ENCODE data around the gene PIK3R1.
A peak's percentile ranks its signal among the peaks of the same experiment; 100 is the strongest.
"Not testable (repeated sequence)": the region's sequence is repeated elsewhere in the genome, so short reads cannot be mapped to it uniquely, and the experiment has no call there.

Gene PIK3R1

DNA sequence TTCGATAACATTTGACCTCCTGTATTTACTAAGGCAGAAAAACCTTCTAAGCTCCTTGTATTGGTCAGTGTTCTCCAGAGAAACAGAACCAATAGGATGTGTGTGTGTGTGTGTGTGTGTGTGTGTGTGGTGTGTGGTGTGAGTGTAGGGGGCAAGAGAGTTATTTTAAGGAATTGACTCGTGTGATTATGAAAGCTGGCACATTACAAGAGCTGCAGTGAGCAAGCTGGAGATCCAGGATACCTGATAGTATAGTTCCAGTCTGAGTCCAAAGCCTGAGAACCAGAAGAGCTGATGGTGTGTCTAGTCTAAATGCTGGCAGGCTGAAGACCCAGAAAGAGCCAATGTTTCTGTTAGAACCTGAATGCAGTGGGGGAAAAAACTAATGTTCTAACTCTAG, 21.2 kb upstream of the PIK3R1 start:
- no peak for DNase-seq

DNA sequence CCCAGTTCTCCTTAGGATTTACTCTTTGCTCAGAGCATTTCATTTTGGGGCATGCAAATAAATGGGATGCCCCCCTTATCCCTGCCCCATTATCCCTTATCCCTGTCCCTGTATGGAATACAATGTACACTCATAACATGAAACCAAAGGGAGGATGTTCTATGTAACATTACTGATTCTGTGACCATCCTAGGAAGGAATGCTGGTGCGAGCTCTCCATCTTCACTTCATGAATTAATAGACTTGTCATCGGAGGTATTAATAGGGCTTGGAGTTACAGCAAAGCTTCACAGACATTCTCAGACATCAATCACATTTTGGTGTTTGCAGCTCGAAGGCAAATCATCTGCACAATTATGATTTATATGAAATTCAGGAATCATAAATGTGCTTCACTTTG, 20.4 kb upstream of the PIK3R1 start:
- DNase-seq = no peak

GRCh38 chr5:68196876-68197275, 18.7 kb upstream of the PIK3R1 start:
- DNase-seq = no peak

DNA sequence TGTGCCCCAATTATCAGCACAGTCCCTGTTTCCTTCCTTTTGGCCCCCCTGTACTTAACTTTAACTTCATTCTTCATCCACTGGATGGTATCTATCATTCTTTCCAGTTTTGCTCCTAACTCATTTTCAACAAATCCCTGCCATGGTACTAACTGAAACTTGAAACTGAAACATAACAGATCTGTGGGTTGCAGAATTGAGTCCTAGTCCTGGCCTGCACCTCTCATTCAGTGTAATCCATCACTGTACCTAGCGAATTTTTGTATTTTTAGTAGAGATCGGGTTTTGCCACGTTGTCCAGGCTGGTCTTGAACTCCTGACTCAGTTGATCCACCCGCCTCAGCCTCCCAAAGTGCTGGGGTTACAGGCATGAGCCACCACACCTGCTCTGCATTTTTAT, 15.3 kb upstream of the PIK3R1 start:
- DNase-seq = no peak

DNA sequence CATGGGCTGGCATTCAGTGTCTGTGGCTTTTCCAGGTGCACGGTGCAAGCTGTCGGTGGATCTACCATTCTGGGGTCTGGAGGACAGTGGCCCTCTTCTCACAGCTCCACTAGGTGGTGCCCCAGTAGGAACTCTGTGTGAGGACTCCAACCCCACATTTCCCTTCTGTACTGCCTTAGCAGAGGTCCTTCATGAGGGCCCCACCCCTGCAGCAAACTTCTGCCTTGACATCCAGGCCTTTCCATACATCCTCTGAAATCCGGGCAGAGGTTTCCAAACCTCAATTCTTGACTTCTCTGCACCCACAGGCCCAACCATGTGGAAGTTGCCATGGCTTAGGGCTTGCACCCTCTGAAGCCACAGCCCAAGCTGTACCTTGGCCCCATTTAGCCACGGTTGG, 4.9 kb upstream of the PIK3R1 start:
- not testable (repeated sequence) for DNase-seq

DNA sequence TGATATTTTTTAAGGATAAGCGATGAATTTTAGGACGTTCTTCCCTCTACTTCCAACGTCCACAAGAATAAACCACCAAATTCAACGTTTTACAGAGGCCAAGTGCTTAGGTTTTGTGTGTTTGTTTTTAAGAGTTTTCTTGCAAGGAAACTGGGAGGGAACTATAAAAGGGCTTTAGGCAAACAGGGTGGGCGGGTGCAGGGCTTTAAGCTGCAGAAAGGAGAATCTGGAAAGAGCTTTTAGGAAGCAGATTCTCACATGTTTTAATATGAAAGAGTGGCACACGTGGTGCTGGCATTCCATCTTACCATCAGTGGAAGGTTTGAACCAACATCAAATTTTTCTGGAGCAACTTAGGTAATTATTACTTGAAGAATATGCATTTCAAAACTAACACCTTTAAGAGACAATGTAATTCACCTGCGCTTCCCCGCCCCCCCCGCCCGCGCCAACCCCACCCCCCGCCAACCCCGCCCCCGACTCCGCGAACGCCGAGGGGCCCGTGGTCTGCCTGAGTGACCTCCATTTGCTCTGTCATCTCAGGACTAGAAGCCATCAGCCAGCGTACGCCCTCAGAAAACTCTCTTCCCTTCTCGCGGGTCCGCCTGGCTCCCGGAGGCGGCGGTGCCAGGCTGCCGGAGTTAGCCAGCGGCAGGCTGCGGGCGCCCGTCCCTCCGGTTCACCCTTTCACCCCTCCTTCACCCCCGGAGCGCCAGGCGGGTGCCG, 911 bp upstream of the PIK3R1 start:
- no peak for DNase-seq

- no peak for DNase-seq
Observed at GRCh38 chr5:68215898-68216244, 315 bp downstream of the PIK3R1 start.

- DNase-seq = peak; percentile 66
Observed at GRCh38 chr5:68216245-68217046, 890 bp downstream of the PIK3R1 start.

DNA sequence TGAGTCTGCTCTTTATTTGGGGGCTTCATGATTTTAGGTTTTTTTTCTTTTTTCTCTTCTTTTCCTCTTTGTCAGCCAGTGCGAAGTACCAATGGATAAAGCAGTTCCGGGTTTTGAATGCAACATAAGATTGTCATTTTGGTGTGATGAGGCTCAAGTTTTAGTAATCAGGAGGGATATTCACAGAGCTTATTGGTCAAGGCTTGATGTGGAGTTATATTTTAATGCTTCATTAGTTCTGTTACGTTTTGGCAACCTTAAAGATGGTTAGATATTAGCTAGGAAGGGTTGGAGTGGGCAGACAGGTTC, 1.4 kb downstream of the PIK3R1 start:
- no peak for DNase-seq

- DNase-seq = no peak
Observed at GRCh38 chr5:68217528-68217927, 2.0 kb downstream of the PIK3R1 start.

GRCh38 chr5:68219161-68219816, 3.7 kb downstream of the PIK3R1 start:
- no peak for DNase-seq

DNA sequence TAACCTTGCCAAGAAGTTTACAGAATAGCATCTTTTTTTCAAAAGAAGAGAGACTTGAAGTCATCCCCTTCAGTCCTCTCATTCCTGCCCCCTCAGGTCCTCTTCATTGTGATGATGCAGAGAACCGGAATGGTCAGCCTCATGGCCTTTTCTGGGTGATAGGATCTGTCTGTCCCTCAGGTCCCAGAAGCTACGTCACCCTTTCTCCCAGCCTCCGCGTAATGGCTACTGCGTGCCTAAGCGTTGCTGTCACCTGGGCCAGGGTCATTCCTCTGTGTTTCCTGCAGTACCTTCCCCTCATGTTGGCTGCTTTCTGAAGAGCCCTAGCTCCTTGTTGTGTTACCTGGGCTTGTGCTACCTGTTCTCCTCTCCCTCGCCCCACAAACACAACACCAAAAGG, 4.7 kb downstream of the PIK3R1 start:
- DNase-seq = no peak

DNA sequence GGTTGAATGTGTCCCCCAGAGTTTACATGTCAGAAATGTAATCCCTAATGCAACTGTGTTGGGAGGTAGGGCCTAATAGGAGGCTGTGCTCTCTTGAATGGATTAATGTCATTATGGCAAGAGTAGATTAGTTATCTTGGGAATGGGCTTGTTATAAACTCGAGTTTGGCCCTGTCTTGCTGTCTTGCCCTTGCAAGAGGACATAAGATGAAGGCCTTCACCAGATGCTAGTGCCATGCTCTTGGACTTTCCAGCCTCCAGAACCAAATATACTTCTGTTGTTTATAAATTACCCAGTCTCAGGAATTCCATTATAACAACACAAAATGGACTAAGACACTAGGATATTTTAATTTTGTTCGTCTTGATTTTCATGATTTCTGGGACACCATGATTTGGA, 5.4 kb downstream of the PIK3R1 start:
- no peak for DNase-seq

- no peak for DNase-seq
Observed at GRCh38 chr5:68221488-68221887, 5.9 kb downstream of the PIK3R1 start.

DNA sequence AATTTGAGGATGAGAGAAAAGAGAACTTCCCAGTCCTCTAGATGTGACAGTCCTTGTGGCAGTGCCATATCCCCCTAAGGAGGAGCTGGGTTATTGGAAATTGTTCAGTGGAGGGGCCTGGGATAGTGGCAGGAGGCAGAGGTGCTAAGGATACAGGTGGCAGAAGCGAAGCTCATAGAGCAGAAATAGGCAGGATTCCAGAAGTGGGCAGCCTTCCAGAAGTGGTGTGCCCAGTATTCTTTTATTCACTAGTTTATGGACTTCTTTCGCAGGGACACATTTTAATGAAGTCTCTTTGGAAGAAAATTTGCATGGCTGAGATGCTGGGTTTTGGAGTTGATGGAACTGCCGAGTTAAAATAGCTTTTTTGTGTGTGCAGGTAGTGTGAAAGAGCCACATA, 6.8 kb downstream of the PIK3R1 start:
- no peak for DNase-seq

GRCh38 chr5:68222824-68223354, 7.3 kb downstream of the PIK3R1 start:
- DNase-seq = no peak

- no peak for DNase-seq
Observed at GRCh38 chr5:68223904-68224303, 8.3 kb downstream of the PIK3R1 start.

GRCh38 chr5:68224509-68225187, 9.1 kb downstream of the PIK3R1 start:
- DNase-seq = no peak

DNA sequence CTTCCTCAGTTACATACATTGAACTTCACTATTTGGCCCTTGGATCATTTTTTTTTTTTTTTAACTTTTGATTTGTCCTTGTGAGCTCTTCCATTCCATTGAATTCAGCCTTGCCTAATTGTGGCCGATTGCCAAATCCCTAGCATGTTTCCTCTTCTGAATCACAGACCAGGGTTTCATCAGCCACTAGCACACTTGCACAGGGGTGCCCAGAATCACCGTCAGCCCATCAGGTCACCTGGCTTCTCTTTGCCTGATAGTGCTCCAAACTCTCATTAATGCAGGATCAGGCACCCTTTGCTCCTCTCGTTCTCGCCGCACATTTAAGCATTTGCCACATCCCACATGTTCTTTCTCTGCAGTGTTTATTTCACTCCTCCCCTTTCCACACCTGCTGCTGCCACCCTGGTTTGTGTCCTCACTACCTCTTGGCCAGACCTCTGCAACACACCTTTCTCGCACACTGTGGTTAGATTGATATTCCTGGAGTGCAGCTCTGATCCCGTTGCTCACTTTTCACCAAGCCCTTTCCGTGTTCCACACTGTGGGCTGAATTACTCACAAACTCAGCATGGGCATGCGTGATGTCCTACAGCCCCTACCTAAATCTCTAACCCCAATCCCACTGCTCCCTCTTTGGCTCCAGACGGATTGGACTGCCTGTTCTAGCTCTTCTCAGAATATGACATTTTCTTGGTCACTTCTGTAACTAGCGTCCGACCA, 9.8 kb downstream of the PIK3R1 start:
- DNase-seq = no peak

DNA sequence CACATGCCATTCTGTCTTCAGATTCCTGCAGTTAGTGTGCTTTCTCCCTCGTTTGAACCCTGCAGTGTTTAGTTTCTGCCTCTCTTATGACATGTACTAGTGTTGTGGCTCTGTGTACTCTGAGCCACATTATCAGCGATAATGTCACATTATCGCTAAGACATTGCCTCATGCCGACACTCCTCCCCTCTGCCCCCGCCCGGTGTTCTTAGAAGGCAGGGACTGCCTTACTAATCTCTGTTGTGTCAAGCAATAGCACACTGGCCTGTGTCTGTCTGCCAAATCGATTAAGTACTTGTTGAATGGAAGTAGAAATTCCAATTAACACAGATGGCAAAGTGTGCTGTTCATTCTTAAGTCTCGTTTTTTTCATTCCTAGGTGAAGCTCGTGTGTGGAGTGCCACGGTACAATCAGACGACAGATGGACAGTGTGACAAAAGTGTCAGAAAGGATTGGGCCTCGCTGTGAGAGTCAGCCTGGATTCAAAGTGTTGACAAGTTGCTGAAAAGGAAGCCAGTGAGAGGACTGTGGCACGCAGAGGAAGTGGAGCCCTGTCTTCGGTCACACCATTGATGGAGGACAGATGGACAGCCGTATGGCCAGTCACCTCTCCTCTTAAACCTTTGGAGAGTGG, 10.5 kb downstream of the PIK3R1 start:
- DNase-seq = no peak

- no peak for DNase-seq
Observed at GRCh38 chr5:68226546-68227073, 11.1 kb downstream of the PIK3R1 start.

Measured in activated CD4-positive, alpha-beta T cell treated with anti-CD3 and anti-CD28 coated beads for 48 hours (primary cell).